22Rv1 (cell line): ENCODE data around the gene PNPLA7.

Source experiments
- ZFX ChIP-seq: fragments of 450-650 bp; IDR thresholded peaks from 2 replicates; pipeline ENCODE4 v1.6.1; 2017; ENCODE audit warnings: antibody characterized with exemption, borderline replicate concordance
- TF ChIP-seq, protein P1 (sequence below): fragments of 450-650 bp; IDR thresholded peaks from 2 replicates; pipeline ENCODE4 v1.5.1; 2017; ENCODE audit warnings: mild to moderate bottlenecking

GRCh38 chr9:137589441-137590122, 39.4 kb upstream of the PNPLA7 start:
- TF ChIP-seq, protein P1, sequence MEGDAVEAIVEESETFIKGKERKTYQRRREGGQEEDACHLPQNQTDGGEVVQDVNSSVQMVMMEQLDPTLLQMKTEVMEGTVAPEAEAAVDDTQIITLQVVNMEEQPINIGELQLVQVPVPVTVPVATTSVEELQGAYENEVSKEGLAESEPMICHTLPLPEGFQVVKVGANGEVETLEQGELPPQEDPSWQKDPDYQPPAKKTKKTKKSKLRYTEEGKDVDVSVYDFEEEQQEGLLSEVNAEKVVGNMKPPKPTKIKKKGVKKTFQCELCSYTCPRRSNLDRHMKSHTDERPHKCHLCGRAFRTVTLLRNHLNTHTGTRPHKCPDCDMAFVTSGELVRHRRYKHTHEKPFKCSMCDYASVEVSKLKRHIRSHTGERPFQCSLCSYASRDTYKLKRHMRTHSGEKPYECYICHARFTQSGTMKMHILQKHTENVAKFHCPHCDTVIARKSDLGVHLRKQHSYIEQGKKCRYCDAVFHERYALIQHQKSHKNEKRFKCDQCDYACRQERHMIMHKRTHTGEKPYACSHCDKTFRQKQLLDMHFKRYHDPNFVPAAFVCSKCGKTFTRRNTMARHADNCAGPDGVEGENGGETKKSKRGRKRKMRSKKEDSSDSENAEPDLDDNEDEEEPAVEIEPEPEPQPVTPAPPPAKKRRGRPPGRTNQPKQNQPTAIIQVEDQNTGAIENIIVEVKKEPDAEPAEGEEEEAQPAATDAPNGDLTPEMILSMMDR, result no peak
- TF ChIP-seq ZFX, result no peak
